ENCODE results near the gene PPIL3.

PPIL3 gene

DNA sequence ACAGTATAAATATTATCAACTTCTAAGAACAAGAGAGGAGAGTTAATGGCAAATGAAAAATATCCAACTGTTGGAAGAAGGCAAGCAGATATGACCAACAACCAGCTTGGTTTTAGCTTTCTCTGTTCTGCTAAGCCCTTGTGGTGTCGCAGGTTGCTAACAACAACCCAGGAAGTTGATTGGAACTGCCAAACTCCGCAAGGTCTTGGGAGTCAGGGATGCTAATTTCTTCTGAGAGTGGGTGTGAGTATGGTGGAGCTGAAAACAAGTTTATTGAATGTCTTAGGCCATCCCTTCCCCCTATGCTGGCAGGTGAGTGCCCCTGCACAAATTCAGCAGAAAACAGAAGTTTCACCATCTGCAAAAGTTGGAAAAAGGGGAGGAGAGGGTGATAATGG is 59.6 kb downstream of the PPIL3 start:
- no peaks in the 10 kb centered on the region for H3K36me3 ChIP-seq
- DNase-seq: no peak
- no peak overlapping the region for H3K4me3 ChIP-seq (ENCODE audit: low read depth, low read length)
- H3K9me3 ChIP-seq (ENCODE audit: severe bottlenecking): no peaks in the 10 kb centered on the region
- TF ChIP-seq, protein P1, sequence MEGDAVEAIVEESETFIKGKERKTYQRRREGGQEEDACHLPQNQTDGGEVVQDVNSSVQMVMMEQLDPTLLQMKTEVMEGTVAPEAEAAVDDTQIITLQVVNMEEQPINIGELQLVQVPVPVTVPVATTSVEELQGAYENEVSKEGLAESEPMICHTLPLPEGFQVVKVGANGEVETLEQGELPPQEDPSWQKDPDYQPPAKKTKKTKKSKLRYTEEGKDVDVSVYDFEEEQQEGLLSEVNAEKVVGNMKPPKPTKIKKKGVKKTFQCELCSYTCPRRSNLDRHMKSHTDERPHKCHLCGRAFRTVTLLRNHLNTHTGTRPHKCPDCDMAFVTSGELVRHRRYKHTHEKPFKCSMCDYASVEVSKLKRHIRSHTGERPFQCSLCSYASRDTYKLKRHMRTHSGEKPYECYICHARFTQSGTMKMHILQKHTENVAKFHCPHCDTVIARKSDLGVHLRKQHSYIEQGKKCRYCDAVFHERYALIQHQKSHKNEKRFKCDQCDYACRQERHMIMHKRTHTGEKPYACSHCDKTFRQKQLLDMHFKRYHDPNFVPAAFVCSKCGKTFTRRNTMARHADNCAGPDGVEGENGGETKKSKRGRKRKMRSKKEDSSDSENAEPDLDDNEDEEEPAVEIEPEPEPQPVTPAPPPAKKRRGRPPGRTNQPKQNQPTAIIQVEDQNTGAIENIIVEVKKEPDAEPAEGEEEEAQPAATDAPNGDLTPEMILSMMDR (IDR thresholded peaks at IDR 0.05; ENCODE audit: low read depth, low read length): no peak
- H3K27ac ChIP-seq: no peak overlapping the region
- no peaks in the 10 kb centered on the region for H3K27me3 ChIP-seq (ENCODE audit: insufficient read depth, low read depth, severe bottlenecking)

DNA sequence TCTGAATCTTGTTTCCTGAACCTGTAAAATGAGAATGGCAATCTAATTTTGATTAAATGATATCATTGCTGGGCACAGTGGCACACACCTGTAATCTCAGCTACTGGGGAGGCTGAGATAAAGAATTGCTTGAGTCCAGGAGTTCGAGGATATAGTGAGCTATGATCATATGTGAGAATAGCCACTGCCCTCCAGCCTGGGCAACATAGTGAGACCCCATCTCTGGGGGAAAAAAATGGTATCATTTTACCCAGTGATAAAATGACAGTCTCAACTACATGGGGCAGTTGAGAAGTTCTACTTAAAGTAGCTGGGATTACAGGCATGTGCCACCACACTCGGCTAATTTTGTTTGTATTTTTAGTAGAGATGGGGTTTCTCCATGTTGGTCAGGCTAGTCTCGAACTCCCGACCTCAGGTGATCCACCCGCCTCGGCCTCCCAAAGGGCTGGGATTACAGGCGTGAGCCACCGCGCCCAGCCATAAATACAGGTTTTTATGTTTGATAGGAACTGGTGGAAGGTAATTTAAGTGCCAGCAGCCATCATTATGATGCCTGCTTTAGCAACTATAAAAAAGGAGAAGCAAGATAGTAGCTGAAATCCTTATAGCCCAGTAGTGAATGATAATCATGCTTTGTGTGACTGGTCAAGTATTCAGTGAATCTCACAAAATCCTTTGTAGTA is 60.2 kb downstream of the PPIL3 start:
- H3K27ac ChIP-seq: no peak overlapping the region
- no peaks in the 10 kb centered on the region for H3K9me3 ChIP-seq (ENCODE audit: severe bottlenecking)
- no peak overlapping the region for H3K4me3 ChIP-seq (ENCODE audit: low read depth, low read length)
- no peaks in the 10 kb centered on the region for H3K27me3 ChIP-seq (ENCODE audit: insufficient read depth, low read depth, severe bottlenecking)
- peaks cover 2% of the 10 kb centered on the region; the same call in 1 of the 2 replicates for H3K36me3 ChIP-seq
- TF ChIP-seq, protein P1 (IDR thresholded peaks at IDR 0.05; ENCODE audit: low read depth, low read length): no peak
- no peak for DNase-seq

DNA sequence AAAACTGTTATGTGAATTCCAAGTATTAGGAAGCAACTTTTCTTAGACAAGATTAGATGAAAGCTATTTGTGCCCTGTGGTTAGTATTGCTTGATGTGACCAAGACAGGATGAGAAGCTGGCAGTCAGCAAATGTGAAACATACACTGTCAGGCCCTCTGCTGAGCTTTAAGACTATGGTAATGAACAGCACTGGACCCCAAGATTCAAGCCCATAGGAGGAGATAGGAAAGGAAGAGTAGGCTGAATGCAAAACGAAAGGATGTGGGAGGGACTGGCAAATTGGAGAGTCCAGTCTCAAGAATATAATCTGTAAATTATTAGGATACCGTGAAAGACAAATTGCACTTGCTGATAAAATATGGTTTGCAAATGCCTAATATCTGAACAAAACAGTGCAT is 60.8 kb downstream of the PPIL3 start:
- no peak for DNase-seq
- H3K9me3 ChIP-seq (ENCODE audit: severe bottlenecking): no peaks in the 10 kb centered on the region
- TF ChIP-seq, protein P1 (IDR thresholded peaks at IDR 0.05; ENCODE audit: low read depth, low read length): no peak
- no peaks in the 10 kb centered on the region for H3K27me3 ChIP-seq (ENCODE audit: insufficient read depth, low read depth, severe bottlenecking)
- H3K4me3 ChIP-seq (ENCODE audit: low read depth, low read length): no peak overlapping the region
- peaks cover 2% of the 10 kb centered on the region; the same call in 1 of the 2 replicates for H3K36me3 ChIP-seq
- H3K27ac ChIP-seq: no peak overlapping the region

DNA sequence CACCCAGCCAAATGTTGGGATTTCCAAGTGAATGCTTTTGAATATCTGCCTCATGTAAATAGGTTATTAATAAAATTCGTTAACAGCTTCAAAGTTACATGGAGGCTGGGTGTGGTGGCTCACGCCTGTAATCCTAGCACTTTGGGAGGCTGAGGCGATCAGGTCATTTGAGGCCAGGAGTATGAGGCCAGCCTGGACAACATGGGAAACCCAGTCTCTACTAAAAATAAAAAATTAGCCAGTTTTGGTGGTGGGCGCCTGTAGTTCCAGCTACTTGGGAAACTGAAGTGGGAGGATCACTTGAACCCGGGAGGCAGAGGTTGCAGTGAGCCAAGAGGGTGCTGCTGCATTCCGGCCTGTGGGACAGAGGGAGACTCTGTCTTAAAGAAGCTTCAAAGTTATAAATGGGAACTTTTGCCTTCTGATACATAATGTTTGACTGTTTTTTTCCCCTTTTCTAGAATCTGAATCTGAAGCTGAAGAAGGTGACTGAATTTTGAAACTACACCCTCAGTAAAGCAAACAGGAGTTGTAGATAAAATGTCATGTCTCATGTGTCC is 67.1 kb downstream of the PPIL3 start:
- Histone ChIP-seq H3K27ac (no peak overlapping the region), H3K27me3 (ENCODE audit: insufficient read depth, low read depth, severe bottlenecking) (no peaks in the 10 kb centered on the region), H3K4me3 (ENCODE audit: low read depth, low read length) (no peak overlapping the region), H3K9me3 (ENCODE audit: severe bottlenecking) (no peaks in the 10 kb centered on the region), H3K36me3 (peaks cover 54% of the 10 kb centered on the region)
- TF ChIP-seq, protein P1 (IDR thresholded peaks at IDR 0.05; ENCODE audit: low read depth, low read length): no peak
- DNase-seq: no peak

Measured in WERI-Rb-1 (cell line).